K562 (cell line): ENCODE results near the gene MT1M. TPM values are rescaled to one million over a fixed set of nuclear protein-coding genes. Genes with fewer than 3 reads are reported as not detected.

ENCODE experiments used
- MEIS2 ChIP-seq: fragments of 450-650 bp; IDR thresholded peaks from 2 replicates; pipeline ENCODE4 v1.6.1; 2014; ENCODE audit warnings: mild to moderate bottlenecking; ENCODE audit not compliant: partially characterized antibody
- NFE2L1 ChIP-seq: fragments of 450-650 bp; IDR thresholded peaks from 2 replicates; pipeline ENCODE4 v1.6.1; 2016; ENCODE audit warnings: missing genetic modification characterization, low read depth, mild to moderate bottlenecking, missing compliant biosample characterization, moderate library complexity, borderline replicate concordance
- SMC3 ChIP-seq: conservative IDR thresholded peaks from 2 replicates; pipeline ENCODE4 v1.6.1; 2011; ENCODE audit warnings: low read depth, low read length, improper control_type of control experiment; ENCODE audit not compliant: insufficient read depth
- ZFPM2 ChIP-seq: fragments of 250-450 bp; sonication (Bioruptor Pico); IDR thresholded peaks from 2 replicates; pipeline ENCODE4 v1.5.1; 2022; ENCODE audit warnings: mild to moderate bottlenecking
- ZNF184 ChIP-seq: sonication (generic); formaldehyde crosslinking; IDR thresholded peaks from 2 replicates; pipeline ENCODE4 v1.5.0; 2020; ENCODE audit warnings: missing genetic modification reagents
- polyA plus RNA-seq, 8 experiments: library from polyadenylated mRNA; depleted of rRNA in 4 of 8; stranded (reverse) in 5 of 8; unstranded in 3 of 8; fragments of >200 nt; fragmentation: Nextera tagmentation in 2 of 8; fragmentation: Illumina TruSeq in 1 of 8; extraction: Ambion mirVana in 2 of 8; extraction: Trizol in 1 of 8; gene quantifications; 2 replicates each; pipeline versions ENCODE4 v1.2.1 to v1.2.3, GENCODE V29; 2011 to 2014; ENCODE audit warnings: inconsistent platforms in 1 of 8, missing spikeins in 1 of 8
- total RNA-seq, 7 experiments: library from RNA; depleted of rRNA in 6 of 7; stranded (reverse); fragments of >200 nt in 6 of 7; fragmentation: Illumina TruSeq in 2 of 7; extraction: Trizol in 2 of 7; gene quantifications; 2 replicates each; pipeline versions ENCODE4 v1.2.1 to v1.2.3, GENCODE V29; 2011 to 2021; ENCODE audit warnings: low replicate concordance in 1 of 7
- TF ChIP-seq, protein P1 (sequence below), 2 experiments: IDR thresholded peaks in 1 of 2; conservative IDR thresholded peaks in 1 of 2; 2 replicates each; pipeline ENCODE4 v1.6.1; 2016; ENCODE audit warnings: low read depth in 2 of 2, mild to moderate bottlenecking in 1 of 2, missing compliant biosample characterization in 1 of 2, missing genetic modification characterization in 1 of 2, moderate library complexity in 1 of 2
- TF ChIP-seq, protein P2 (sequence below), 2 experiments: fragments of 150-350 bp in 1 of 2; IDR thresholded peaks; 2 replicates each; pipeline ENCODE4 v1.6.1; 2012 to 2016; ENCODE audit warnings: low read depth in 2 of 2, low read length in 2 of 2, mild to moderate bottlenecking in 1 of 2, moderate library complexity in 1 of 2
- TF ChIP-seq, protein P3 (sequence below), 2 experiments: fragments of 250-450 bp in 1 of 2; fragments of 450-650 bp in 1 of 2; sonication (Bioruptor Pico) in 1 of 2; IDR thresholded peaks; 2 replicates each; pipeline versions ENCODE4 v1.6.1 to v1.8.0; 2016 to 2021; ENCODE audit warnings: mild to moderate bottlenecking in 2 of 2, moderate library complexity in 2 of 2, missing compliant biosample characterization in 1 of 2, missing genetic modification characterization in 1 of 2
- TF ChIP-seq, protein P4 (sequence below): fragments of 450-650 bp; formaldehyde crosslinking; IDR thresholded peaks from 2 replicates; pipeline ENCODE4 v1.4.0; 2020; ENCODE audit warnings: mild to moderate bottlenecking, moderate library complexity
- TF ChIP-seq, protein P5 (sequence below): fragments of 200-400 bp; formaldehyde crosslinking; IDR thresholded peaks from 2 replicates; pipeline ENCODE4 v1.6.1; 2017; ENCODE audit warnings: mild to moderate bottlenecking, low read depth, low read length, moderate library complexity
- TF ChIP-seq, protein P6 (sequence below): fragments of 450-650 bp; formaldehyde crosslinking; IDR thresholded peaks from 2 replicates; pipeline ENCODE4 v1.4.0; 2020; ENCODE audit warnings: mild to moderate bottlenecking, moderate library complexity
- TF ChIP-seq, protein P7 (sequence below): sonication (generic); formaldehyde crosslinking; IDR thresholded peaks from 2 replicates; pipeline ENCODE4 v1.8.0; 2022; ENCODE audit warnings: mild to moderate bottlenecking, missing genetic modification reagents

The MT1M gene
- total and polyA plus RNA-seq, 9 of the 15 experiments (the other 6 are each of a cell fraction or from before 2014, with no cell fraction given), result not detected

DNA sequence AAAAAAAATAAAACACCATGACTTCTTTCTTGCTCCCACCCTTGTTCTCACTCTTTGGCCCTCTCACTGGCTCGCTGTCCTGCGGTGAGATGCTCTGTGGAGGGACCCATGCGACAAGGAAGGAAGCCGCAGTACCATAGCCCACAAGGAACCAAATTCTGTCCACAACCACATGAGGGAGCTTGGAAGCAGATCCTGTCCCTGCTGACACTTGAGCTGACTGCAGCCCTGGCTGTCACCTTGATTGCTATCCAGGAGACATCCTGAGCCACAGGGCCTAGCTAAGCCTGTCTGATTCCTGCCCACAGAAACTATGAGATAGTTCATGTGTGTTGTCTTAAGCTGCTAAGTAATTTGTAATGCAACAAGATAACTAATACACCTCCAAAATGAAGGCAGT is 28.9 kb upstream of the MT1M start (continued):
- TF ChIP-seq, protein P1, sequence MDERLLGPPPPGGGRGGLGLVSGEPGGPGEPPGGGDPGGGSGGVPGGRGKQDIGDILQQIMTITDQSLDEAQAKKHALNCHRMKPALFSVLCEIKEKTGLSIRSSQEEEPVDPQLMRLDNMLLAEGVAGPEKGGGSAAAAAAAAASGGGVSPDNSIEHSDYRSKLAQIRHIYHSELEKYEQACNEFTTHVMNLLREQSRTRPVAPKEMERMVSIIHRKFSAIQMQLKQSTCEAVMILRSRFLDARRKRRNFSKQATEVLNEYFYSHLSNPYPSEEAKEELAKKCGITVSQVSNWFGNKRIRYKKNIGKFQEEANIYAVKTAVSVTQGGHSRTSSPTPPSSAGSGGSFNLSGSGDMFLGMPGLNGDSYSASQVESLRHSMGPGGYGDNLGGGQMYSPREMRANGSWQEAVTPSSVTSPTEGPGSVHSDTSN (CRISPR knock-in tag; IDR thresholded peaks at IDR 0.05; ENCODE audit: low read depth), result no peak
- TF ChIP-seq, protein P1 (tag; conservative IDR thresholded peaks at IDR 0.05; ENCODE audit: low read depth), result 0 out of 2 replicates have a peak, but pooled peaks have one; percentile 17
- TF ChIP-seq, protein P2, sequence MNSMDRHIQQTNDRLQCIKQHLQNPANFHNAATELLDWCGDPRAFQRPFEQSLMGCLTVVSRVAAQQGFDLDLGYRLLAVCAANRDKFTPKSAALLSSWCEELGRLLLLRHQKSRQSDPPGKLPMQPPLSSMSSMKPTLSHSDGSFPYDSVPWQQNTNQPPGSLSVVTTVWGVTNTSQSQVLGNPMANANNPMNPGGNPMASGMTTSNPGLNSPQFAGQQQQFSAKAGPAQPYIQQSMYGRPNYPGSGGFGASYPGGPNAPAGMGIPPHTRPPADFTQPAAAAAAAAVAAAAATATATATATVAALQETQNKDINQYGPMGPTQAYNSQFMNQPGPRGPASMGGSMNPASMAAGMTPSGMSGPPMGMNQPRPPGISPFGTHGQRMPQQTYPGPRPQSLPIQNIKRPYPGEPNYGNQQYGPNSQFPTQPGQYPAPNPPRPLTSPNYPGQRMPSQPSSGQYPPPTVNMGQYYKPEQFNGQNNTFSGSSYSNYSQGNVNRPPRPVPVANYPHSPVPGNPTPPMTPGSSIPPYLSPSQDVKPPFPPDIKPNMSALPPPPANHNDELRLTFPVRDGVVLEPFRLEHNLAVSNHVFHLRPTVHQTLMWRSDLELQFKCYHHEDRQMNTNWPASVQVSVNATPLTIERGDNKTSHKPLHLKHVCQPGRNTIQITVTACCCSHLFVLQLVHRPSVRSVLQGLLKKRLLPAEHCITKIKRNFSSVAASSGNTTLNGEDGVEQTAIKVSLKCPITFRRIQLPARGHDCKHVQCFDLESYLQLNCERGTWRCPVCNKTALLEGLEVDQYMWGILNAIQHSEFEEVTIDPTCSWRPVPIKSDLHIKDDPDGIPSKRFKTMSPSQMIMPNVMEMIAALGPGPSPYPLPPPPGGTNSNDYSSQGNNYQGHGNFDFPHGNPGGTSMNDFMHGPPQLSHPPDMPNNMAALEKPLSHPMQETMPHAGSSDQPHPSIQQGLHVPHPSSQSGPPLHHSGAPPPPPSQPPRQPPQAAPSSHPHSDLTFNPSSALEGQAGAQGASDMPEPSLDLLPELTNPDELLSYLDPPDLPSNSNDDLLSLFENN (IDR thresholded peaks at IDR 0.05; ENCODE audit: low read depth in 2 of 2, low read length in 2 of 2), result no peak
- TF ChIP-seq, protein P3, sequence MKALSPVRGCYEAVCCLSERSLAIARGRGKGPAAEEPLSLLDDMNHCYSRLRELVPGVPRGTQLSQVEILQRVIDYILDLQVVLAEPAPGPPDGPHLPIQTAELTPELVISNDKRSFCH (CRISPR knock-in tag; IDR thresholded peaks at IDR 0.05), result no peak
- TF ChIP-seq, protein P3 (tag; IDR thresholded peaks at IDR 0.05), result no peak
- TF ChIP-seq SMC3 (0 out of 2 replicates have a peak, but pooled peaks have one; percentile 10), ZNF184 (CRISPR knock-in tag) (no peak), MEIS2 (peak; percentile 69), ZFPM2 (CRISPR knock-in tag) (no peak), NFE2L1 (tag) (no peak)
- TF ChIP-seq, protein P4, sequence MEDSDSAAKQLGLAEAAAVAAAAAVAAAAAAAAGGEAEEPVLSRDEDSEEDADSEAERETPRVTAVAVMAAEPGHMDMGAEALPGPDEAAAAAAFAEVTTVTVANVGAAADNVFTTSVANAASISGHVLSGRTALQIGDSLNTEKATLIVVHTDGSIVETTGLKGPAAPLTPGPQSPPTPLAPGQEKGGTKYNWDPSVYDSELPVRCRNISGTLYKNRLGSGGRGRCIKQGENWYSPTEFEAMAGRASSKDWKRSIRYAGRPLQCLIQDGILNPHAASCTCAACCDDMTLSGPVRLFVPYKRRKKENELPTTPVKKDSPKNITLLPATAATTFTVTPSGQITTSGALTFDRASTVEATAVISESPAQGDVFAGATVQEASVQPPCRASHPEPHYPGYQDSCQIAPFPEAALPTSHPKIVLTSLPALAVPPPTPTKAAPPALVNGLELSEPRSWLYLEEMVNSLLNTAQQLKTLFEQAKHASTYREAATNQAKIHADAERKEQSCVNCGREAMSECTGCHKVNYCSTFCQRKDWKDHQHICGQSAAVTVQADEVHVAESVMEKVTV, result peak; percentile 38; the same call in 1 of the 2 replicates
- TF ChIP-seq, protein P5, sequence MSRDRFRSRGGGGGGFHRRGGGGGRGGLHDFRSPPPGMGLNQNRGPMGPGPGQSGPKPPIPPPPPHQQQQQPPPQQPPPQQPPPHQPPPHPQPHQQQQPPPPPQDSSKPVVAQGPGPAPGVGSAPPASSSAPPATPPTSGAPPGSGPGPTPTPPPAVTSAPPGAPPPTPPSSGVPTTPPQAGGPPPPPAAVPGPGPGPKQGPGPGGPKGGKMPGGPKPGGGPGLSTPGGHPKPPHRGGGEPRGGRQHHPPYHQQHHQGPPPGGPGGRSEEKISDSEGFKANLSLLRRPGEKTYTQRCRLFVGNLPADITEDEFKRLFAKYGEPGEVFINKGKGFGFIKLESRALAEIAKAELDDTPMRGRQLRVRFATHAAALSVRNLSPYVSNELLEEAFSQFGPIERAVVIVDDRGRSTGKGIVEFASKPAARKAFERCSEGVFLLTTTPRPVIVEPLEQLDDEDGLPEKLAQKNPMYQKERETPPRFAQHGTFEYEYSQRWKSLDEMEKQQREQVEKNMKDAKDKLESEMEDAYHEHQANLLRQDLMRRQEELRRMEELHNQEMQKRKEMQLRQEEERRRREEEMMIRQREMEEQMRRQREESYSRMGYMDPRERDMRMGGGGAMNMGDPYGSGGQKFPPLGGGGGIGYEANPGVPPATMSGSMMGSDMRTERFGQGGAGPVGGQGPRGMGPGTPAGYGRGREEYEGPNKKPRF, result no peak
- TF ChIP-seq, protein P6, sequence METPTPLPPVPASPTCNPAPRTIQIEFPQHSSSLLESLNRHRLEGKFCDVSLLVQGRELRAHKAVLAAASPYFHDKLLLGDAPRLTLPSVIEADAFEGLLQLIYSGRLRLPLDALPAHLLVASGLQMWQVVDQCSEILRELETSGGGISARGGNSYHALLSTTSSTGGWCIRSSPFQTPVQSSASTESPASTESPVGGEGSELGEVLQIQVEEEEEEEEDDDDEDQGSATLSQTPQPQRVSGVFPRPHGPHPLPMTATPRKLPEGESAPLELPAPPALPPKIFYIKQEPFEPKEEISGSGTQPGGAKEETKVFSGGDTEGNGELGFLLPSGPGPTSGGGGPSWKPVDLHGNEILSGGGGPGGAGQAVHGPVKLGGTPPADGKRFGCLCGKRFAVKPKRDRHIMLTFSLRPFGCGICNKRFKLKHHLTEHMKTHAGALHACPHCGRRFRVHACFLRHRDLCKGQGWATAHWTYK (CRISPR knock-in tag), result no peak
- TF ChIP-seq, protein P7, sequence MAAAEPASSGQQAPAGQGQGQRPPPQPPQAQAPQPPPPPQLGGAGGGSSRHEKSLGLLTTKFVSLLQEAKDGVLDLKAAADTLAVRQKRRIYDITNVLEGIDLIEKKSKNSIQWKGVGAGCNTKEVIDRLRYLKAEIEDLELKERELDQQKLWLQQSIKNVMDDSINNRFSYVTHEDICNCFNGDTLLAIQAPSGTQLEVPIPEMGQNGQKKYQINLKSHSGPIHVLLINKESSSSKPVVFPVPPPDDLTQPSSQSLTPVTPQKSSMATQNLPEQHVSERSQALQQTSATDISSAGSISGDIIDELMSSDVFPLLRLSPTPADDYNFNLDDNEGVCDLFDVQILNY (CRISPR knock-in tag), result no peak
